ENCODE measurements around the gene RANBP3L.

DNA sequence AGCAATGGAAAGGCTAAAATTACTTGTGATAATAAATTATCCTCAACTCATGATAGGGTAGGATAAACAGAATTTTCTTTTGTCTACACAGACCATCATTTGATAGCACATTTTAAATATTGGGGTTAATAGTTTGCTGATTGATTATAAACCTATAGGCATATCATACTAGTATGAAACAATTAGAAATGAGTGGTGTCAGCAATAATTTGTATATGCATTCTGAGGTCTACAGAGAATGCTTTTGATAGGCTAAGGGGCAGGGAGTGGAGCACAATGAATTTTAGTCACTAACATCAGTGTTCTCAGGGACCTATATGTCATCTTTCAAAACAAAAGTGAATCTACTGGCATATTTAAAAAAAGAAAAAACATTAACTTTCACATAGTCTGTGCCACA is 32.2 kb downstream of the RANBP3L start:
- no peak for TF ChIP-seq EZH2phosphoT487 (IDR thresholded peaks at IDR 0.05; ENCODE audit: low read length)
- TF ChIP-seq, protein P1, sequence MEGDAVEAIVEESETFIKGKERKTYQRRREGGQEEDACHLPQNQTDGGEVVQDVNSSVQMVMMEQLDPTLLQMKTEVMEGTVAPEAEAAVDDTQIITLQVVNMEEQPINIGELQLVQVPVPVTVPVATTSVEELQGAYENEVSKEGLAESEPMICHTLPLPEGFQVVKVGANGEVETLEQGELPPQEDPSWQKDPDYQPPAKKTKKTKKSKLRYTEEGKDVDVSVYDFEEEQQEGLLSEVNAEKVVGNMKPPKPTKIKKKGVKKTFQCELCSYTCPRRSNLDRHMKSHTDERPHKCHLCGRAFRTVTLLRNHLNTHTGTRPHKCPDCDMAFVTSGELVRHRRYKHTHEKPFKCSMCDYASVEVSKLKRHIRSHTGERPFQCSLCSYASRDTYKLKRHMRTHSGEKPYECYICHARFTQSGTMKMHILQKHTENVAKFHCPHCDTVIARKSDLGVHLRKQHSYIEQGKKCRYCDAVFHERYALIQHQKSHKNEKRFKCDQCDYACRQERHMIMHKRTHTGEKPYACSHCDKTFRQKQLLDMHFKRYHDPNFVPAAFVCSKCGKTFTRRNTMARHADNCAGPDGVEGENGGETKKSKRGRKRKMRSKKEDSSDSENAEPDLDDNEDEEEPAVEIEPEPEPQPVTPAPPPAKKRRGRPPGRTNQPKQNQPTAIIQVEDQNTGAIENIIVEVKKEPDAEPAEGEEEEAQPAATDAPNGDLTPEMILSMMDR (IDR thresholded peaks at IDR 0.05; ENCODE audit: low read length) = no peak
